Stimulated activated naive CD8-positive, alpha-beta T cell treated with anti-CD3 and anti-CD28 coated beads, Interleukin-15, amount 100 ng/mL, for 72 hours (primary cell): Measurements from ENCODE around the gene UBL3.
A peak's percentile ranks its signal among the peaks of the same experiment; 100 is the strongest.

Source experiments
- ATAC-seq: fragments of 150-1000 bp; cut with Tn5 transposase; 2 replicates; pipeline ENCODE4 v1.10.0; 2021; ENCODE audit warnings: mild to moderate bottlenecking, moderate library complexity
- DNase-seq, 2 donors: peaks; one replicate each; pipeline ENCODE4 v3.0.0; 2021 to 2022
- H3K27ac Mint-ChIP-seq, 2 donors: one replicate each; pipeline ENCODE4 v1.8.0; 2022; ENCODE audit warnings: mild to moderate bottlenecking in 2 of 2, mixed read lengths in 2 of 2, moderate library complexity in 2 of 2
- H3K27me3 Mint-ChIP-seq: one replicate; pipeline ENCODE4 v1.8.0; 2022; ENCODE audit warnings: mixed read lengths
- H3K4me1 Mint-ChIP-seq: one replicate; pipeline ENCODE4 v1.8.0; 2022; ENCODE audit warnings: mild to moderate bottlenecking, mixed read lengths
- H3K4me3 Mint-ChIP-seq, 2 donors: one replicate each; pipeline ENCODE4 v1.8.0; 2022; ENCODE audit warnings: mild to moderate bottlenecking in 2 of 2, mixed read lengths in 2 of 2, moderate library complexity in 1 of 2
- H3K9me3 Mint-ChIP-seq, 2 donors: one replicate each; pipeline ENCODE4 v1.8.0; 2022; ENCODE audit warnings: mixed read lengths in 2 of 2

The UBL3 gene

DNA sequence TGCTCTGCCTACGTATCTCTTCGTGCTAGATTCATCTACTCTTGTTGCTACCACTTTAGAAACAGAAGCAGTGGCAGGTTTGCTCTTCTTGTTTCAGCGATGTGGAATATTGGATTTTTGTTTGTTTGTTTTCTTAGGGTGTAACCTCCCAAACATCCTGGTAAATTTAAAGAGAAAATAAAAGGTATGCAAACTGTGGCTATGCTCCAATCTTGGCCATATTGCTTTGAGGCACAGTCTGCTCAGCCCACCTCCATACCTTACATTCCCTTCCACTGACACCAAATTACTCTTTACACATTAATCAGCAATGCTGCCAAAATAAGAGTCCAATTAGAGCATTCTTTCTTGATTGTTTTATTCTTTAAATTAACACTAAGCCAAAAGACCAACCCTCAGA lies 25.2 kb upstream of the UBL3 start:
- ATAC-seq, result no peak
- Mint-ChIP-seq H3K27me3 (peaks cover 14% of the 10 kb centered on the region), H3K4me3 (no peak overlapping the region), H3K4me1 (no peaks in the 10 kb centered on the region), H3K9me3 (no peaks in the 10 kb centered on the region), H3K27ac (no peak overlapping the region)
- DNase-seq, result no peak

DNA sequence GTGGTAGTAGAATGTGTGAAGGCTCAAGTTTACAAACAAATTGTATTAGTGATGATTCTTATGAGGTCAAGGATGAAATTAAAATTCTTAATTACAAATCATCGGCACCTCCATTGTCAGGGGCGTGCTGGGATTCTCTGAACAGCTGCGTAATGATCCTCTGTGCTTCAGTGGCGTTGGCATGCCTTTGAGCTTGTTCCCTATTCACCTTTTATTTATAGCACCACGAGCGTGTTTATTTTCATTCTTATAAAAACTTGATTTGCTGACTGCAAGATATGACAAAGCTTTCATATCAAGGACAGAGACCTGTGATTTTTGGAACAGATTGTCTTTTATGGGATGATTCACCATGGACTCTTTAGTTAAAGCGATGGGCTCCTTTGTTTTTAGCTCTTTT lies 18.2 kb upstream of the UBL3 start:
- Mint-ChIP-seq H3K4me1 (no peaks in the 10 kb centered on the region), H3K9me3 (no peaks in the 10 kb centered on the region), H3K4me3 (no peak overlapping the region), H3K27me3 (no peaks in the 10 kb centered on the region), H3K27ac (no peak overlapping the region)
- no peak for DNase-seq
- ATAC-seq, result no peak

DNA sequence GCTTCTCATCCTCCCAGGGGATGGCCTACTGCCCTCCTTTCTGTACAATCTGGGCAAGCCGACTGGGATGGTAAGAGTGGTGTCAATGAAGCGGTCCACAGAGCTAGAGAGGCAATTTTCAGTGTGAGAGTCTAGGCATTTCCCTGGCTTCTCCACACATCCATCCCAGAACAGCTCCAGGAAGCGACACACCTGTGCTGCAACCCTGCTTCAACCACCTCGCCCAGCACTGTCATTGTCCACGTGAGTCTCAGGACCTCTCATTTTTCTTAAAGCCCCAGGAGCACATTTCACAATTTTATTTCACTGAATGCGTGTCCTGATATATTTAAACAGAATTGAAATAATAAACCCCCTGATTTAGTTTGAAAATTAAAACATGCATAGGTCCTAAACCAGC lies 15.5 kb upstream of the UBL3 start:
- no peak overlapping the region for H3K27ac Mint-ChIP-seq
- H3K9me3 Mint-ChIP-seq, result no peaks in the 10 kb centered on the region
- no peaks in the 10 kb centered on the region for H3K27me3 Mint-ChIP-seq
- DNase-seq (no peak), ATAC-seq (no peak)
- H3K4me3 Mint-ChIP-seq, result no peak overlapping the region
- H3K4me1 Mint-ChIP-seq, result no peaks in the 10 kb centered on the region

DNA sequence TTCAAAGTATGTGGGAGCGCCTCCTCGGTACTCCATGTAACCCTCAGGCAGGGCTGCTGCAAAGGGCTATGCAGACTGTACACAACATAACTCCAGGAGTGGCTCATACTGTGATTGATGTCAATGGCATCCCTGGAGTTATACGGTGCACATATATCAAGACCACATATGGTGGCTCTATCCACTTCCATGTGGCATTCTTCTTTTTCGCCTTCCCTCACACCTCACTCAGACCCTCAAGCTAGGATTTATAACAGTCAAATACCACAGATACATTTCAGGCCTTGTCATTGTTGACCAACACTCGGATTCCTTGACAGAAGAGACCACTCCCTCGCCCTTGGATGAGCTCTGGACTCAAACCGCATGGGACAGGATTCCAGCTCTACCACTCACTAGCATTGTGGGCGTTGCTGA lies 11.3 kb upstream of the UBL3 start:
- Mint-ChIP-seq H3K4me3 (no peak overlapping the region), H3K4me1 (no peaks in the 10 kb centered on the region), H3K27me3 (no peaks in the 10 kb centered on the region), H3K9me3 (no peaks in the 10 kb centered on the region), H3K27ac (no peak overlapping the region)
- no peak for DNase-seq
- ATAC-seq, result no peak

DNA sequence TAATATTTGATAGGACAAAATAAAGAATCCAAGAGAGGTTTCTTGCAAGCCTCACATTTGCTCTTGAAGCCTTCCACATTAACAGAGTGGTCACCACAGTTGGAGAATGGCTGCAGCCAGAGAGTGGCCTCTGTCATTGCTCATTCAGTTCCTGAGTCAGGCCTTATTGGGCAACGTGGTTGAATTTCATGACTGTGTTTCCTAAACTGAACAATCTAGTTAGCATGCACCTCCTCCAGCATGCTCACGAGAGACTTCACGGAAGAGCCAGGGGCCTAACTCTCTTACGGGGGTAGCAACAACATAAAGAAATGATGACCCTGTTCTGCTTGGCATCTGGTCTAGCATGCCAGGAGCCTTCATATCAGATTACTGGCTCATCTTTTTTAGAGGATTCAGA lies 9.6 kb upstream of the UBL3 start:
- ATAC-seq (no peak), DNase-seq (no peak)
- H3K4me3 Mint-ChIP-seq, result no peak overlapping the region
- no peaks in the 10 kb centered on the region for H3K27me3 Mint-ChIP-seq
- peaks cover 9% of the 10 kb centered on the region for H3K4me1 Mint-ChIP-seq
- H3K27ac Mint-ChIP-seq, result no peak overlapping the region
- no peaks in the 10 kb centered on the region for H3K9me3 Mint-ChIP-seq

DNA sequence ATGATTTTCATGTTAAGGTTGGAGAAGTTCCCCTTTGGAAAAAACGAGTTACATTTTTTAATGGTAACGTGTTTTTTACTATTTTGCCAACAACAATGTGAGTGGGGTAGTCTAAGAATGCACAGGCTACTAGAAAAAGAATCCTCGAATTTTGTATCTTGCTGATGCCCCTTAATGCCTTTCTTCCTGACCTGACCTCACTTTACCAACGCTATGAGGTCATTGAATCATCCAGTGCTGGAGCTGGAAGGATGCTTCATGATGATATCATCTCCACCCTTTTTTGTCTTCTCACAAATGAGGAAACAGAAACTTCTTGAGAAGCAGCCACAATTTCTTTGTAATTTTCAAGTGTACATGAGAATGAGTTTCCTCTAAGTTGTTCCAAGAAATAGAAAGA lies 8.2 kb upstream of the UBL3 start:
- no peak for ATAC-seq

DNA sequence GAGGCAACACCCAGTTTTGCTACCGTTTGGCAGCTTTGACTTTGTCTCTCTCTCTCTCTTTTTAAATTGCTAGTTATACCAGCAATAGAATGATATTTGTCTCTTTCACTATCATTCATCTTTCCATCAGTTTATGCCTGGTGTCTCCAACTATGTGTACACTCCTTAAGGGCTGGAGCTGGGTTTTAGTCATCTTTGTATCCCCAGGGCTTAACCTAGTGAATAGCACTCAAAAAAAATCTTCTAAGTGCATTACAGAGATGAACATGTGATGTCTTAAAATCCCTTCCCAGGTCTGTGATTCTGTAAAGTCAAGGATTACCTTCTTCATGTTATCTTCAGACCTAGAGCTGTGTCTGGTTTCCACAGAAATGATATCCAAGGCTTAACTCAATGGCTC lies 7.8 kb upstream of the UBL3 start:
- H3K4me3 Mint-ChIP-seq, result no peak overlapping the region
- no peaks in the 10 kb centered on the region for H3K27me3 Mint-ChIP-seq
- no peak for ATAC-seq
- no peak for DNase-seq
- H3K9me3 Mint-ChIP-seq, result no peaks in the 10 kb centered on the region
- H3K27ac Mint-ChIP-seq, result no peak overlapping the region
- H3K4me1 Mint-ChIP-seq, result peaks cover 17% of the 10 kb centered on the region

More for the DNA sequence above, 8.2 kb upstream of the UBL3 start:
- DNase-seq, result no peak
- H3K9me3 Mint-ChIP-seq, result no peaks in the 10 kb centered on the region
- H3K4me1 Mint-ChIP-seq, result peaks cover 14% of the 10 kb centered on the region
- no peak overlapping the region for H3K4me3 Mint-ChIP-seq
- no peaks in the 10 kb centered on the region for H3K27me3 Mint-ChIP-seq
- H3K27ac Mint-ChIP-seq, result no peak overlapping the region

DNA sequence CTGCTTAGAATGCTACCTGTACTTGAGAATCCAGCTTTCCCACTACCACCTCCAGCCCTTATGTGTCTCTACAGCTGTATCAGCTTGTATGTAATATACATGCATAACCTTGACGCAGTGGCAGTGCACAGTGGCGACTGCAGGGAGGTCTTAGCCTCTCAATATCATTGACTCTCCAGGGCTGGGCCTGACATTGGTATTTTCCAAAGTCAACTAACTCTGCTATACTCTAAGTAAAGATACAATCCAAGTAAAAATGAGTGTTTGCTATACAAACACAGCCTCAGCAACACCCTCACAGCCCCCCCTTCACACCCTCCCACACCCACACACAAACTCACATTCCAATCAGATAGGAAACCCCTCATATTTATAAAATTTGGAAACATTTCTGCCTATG lies 6.7 kb upstream of the UBL3 start:
- no peak for ATAC-seq

DNA sequence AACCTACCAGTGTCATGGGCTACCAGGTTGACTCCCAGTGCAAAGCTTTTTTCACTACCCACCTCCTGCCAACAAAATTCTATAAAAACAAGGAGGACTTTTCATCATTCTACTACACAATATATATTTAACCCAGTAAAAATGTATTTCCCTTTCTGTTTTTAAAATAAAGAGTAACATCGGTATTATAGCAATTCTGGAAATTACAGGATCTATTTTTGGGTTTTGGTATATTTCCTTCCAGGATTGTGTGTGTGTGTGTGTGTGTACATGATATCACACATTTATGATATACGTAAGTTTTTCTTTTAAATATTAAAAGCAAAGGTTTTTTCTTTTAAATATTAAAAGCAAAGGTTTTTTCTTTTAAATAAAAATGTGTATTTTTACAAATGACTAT lies 6.0 kb upstream of the UBL3 start:
- no peaks in the 10 kb centered on the region for H3K9me3 Mint-ChIP-seq
- H3K27me3 Mint-ChIP-seq, result no peaks in the 10 kb centered on the region
- DNase-seq, result no peak
- ATAC-seq, result no peak
- no peak overlapping the region for H3K4me3 Mint-ChIP-seq
- H3K4me1 Mint-ChIP-seq, result peaks cover 28% of the 10 kb centered on the region
- no peak overlapping the region for H3K27ac Mint-ChIP-seq

More for the DNA sequence above, 6.7 kb upstream of the UBL3 start:
- Mint-ChIP-seq H3K27ac (no peak overlapping the region), H3K27me3 (no peaks in the 10 kb centered on the region), H3K4me1 (peaks cover 28% of the 10 kb centered on the region), H3K4me3 (no peak overlapping the region), H3K9me3 (no peaks in the 10 kb centered on the region)
- no peak for DNase-seq

DNA sequence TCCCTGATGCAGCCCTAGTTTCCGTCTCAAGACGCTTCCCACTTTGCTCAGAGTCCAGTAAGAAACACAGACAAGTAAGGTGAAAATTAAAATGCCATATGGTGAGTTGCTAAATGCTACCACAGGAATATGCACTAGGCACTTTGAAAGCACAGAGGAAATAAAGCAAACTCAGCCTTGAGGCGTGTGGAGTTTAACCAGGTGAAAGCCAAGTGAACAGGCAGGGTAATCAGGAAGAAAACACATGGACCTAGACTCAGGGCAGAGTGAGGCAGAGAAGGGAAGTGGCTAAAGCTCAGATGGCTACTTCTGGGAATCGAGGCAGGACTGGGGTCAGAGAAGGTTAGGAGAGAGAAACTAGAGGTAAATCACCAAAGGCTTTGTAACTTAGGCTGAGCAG lies 5.4 kb upstream of the UBL3 start:
- ATAC-seq (no peak), DNase-seq (no peak)
- H3K27ac Mint-ChIP-seq, result peak overlapping the region in 1 of 2 donors; percentile 0
- no peaks in the 10 kb centered on the region for H3K27me3 Mint-ChIP-seq
- no peaks in the 10 kb centered on the region for H3K9me3 Mint-ChIP-seq
- H3K4me3 Mint-ChIP-seq, result no peak overlapping the region
- H3K4me1 Mint-ChIP-seq, result peaks cover 28% of the 10 kb centered on the region

DNA sequence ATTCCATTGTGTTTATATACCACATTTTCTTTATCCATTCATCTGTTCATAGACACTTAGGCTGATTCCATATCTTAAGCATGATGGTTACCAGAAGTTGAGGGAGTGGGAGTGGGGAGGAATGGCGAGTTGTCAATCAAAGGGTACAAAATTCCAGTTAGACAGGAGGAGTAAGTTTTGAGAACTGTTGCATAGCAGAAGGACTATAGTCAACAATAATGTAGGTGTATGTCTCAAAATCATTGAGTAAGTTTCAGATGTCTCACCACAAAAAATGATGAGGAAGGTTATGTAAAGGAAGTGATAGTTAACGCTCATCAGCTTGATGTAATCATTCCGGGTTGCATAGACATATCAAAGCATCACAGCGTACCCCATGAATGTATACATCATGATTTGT lies 4.6 kb upstream of the UBL3 start:
- H3K27ac Mint-ChIP-seq, result no peak overlapping the region
- ATAC-seq, result no peak
- H3K4me3 Mint-ChIP-seq, result no peak overlapping the region

DNA sequence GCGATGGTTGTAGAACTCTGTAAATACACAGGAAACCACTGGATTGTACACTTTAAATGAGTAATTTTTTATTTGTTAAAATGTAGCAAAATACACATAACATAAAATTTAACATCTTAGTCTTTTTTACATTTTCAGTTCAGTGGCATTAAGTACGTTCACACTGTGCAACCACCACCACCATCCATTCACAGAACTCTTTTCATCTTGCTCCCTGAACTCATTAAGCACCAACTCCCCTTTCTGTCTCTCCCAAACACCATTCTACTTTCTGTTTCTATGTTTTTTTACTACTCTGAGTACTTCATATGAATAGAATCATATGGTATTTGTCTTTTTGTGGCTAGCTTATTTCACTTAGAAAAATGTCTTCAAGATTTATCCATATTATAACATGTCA lies 2.7 kb upstream of the UBL3 start:
- ATAC-seq (no peak), DNase-seq (no peak)
- peaks cover 28% of the 10 kb centered on the region for H3K4me1 Mint-ChIP-seq
- H3K27ac Mint-ChIP-seq, result no peak overlapping the region
- no peak overlapping the region for H3K4me3 Mint-ChIP-seq
- H3K9me3 Mint-ChIP-seq, result no peaks in the 10 kb centered on the region
- H3K27me3 Mint-ChIP-seq, result no peaks in the 10 kb centered on the region

More for the DNA sequence above, 4.6 kb upstream of the UBL3 start:
- no peaks in the 10 kb centered on the region for H3K27me3 Mint-ChIP-seq
- no peak for DNase-seq
- peaks cover 28% of the 10 kb centered on the region for H3K4me1 Mint-ChIP-seq
- no peaks in the 10 kb centered on the region for H3K9me3 Mint-ChIP-seq

DNA sequence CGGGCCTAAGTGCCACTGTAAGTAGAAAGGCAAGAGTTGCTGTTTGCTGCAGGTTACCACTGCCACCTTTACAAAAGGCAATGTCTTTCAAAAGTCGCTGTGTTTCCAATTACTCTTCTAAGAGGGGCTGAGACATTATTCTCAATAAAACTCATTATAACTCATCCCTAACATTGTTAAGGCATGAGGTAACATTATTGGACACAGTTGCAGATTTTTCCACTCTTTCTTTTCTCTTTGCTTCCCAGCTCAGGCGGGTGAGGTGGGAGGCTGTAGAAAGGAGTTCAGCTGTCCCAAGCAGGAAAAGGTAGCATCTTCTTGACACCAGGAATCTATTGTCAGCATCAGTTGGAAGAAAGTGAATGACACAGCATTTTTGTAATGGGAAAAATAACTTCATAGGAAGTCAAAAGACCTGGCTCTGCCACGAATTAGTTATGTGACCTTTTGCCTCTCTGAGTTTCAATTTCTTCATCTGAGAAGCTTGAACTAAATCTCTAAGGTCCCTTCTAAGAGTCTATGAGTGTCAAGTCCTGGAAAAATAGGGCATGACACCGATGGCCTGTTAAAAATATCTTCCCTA lies 2.1 kb upstream of the UBL3 start:
- Mint-ChIP-seq H3K4me3 (no peak overlapping the region), H3K4me1 (peaks cover 31% of the 10 kb centered on the region), H3K27me3 (no peaks in the 10 kb centered on the region), H3K27ac (no peak overlapping the region), H3K9me3 (no peaks in the 10 kb centered on the region)
- ATAC-seq (no peak), DNase-seq (no peak)

DNA sequence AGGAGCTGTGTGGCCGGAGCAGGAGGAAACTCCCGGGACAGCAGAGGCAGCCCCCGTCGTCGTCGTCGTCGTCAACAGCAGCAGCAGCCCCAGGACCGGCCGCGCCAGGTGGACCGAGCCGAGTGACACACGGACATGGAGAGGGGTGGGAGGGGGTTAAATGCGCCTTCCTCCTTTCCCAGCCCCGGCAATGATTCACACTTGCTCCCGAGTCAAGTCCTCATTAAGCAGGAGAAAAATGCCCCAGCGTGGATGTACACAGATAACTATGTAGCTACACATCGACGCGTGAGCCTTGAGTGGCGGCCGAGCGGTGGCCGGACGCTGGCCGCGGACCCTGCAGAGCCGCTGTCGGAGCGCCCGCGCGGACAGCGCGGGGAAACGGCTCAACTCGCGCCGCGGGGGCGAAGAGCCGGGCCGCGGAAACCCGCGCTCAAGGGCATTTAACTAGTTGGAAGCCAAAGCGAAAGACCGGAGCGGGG lies 645 bp downstream of the UBL3 start:
- peak overlapping the region; percentile 96 to 99 for H3K27ac Mint-ChIP-seq
- ATAC-seq, result peak; percentile 28
- H3K4me1 Mint-ChIP-seq, result peaks cover 37% of the 10 kb centered on the region
- H3K4me3 Mint-ChIP-seq, result peak overlapping the region; percentile 98
- DNase-seq, result peak; percentile 34 to 38
- H3K9me3 Mint-ChIP-seq, result no peaks in the 10 kb centered on the region
- H3K27me3 Mint-ChIP-seq, result no peaks in the 10 kb centered on the region

DNA sequence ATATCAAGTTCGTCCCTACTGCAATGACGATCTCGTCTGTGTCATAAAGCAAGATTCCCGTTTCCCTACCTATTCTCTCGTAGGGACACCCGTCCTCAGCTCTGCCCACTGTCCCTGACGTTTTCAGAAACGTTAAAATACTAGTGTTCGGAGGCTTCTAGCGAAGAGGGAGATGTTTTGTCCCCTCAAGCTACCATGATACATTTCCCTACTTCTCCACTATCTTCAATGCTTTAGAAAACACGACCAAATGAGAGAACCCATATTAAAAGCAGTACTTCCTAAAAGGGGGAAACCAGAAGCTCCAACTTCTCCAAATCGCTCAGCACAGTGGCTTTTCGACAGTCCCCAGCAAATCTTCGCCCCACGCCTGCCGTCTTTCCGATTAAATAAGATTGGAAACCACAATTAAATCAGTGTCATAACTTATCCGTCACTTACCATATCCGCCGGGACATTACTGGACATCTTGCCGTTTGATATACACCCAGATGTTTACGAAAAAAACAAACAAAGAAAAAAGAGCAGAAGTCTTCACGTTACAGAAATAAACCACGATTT lies 1.3 kb downstream of the UBL3 start:
- Mint-ChIP-seq H3K27me3 (no peaks in the 10 kb centered on the region), H3K27ac (peak overlapping the region; percentile 96 to 99), H3K4me1 (peaks cover 38% of the 10 kb centered on the region), H3K9me3 (no peaks in the 10 kb centered on the region), H3K4me3 (peak overlapping the region; percentile 98)
- ATAC-seq (no peak), DNase-seq (peak; percentile 20 to 29)

DNA sequence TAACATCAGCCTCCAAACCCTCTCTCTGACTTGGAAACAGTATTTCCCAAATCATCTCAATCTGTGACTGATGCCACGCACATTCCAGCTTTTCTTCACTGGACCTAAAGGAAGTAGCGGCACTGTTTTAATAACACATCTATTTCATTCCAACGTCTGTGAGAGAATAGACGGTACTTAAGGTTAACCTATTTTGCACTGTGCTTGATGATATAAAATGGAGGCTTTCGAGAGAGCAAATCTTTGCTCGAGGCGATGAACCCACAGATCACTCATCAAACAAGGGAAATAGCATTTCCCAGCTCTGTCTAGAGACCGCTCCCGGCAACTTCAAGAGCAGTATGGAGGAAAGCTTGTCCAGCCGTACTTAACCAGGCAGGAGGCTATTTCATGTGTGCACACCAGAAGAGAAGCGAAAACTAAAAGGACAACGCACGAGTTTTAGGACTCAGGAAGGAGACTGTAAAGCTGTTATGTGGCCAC lies 2.9 kb downstream of the UBL3 start:
- ATAC-seq (no peak), DNase-seq (peak in 1 of 2 donors; percentile 11)
- Mint-ChIP-seq H3K4me1 (peaks cover 36% of the 10 kb centered on the region), H3K4me3 (peak overlapping the region; percentile 78 to 92), H3K9me3 (no peaks in the 10 kb centered on the region), H3K27ac (peak overlapping the region; percentile 85 to 94), H3K27me3 (no peaks in the 10 kb centered on the region)
